ENCODE measurements around the gene HGS. TPM values are rescaled to one million over a fixed set of nuclear protein-coding genes. Genes with fewer than 3 reads are reported as not detected.

Gene HGS
- total RNA-seq, 1 experiment from 2014 or later, result 160 TPM

- TF ChIP-seq CTCF (IDR thresholded peaks at IDR 0.05; ENCODE audit: unreplicated experiment), result no peak
- H3K4me1 Mint-ChIP-seq (ENCODE audit: insufficient read depth, unreplicated experiment), result peaks cover 6% of the 10 kb centered on the region
- intact Hi-C loops (cut with micrococcal nuclease), result no loop called here
- ChIA-PET CTCF (interaction anchor here (0.6 to 1.4 kb wide), 4 partner anchors 8 to 30 kb away, joined by 3 to 6 read pairs (median 4); partner anchors contain the start of genes ARL16 and HGS), POLR2A (interaction anchor here (0.5 to 6.0 kb wide), 8 partner anchors 9 to 290 kb away, joined by 3 to 63 read pairs (median 4); partner anchors contain the start of genes ARL16, HGS, MCRIP1 and MRPL12)
- peak overlapping the region; percentile 84 for H3K4me3 Mint-ChIP-seq (ENCODE audit: unreplicated experiment)
- no peak overlapping the region for H3K27ac Mint-ChIP-seq (ENCODE audit: low read depth, unreplicated experiment)
- BruUV-seq (replicated peaks), result no TSS peak
- no peaks in the 10 kb centered on the region for H3K27me3 Mint-ChIP-seq (ENCODE audit: insufficient read depth, unreplicated experiment)
- no peaks in the 10 kb centered on the region for H3K9me3 Mint-ChIP-seq (ENCODE audit: unreplicated experiment)
- no peak for DNase-seq (ENCODE audit: unreplicated experiment)
- peaks cover 40% of the 10 kb centered on the region for H3K36me3 Mint-ChIP-seq (ENCODE audit: insufficient read depth, unreplicated experiment)
These were observed 30.0 kb downstream of the HGS start for GRCh38 chr17:81713556-81714411.

- intact Hi-C loops (cut with micrococcal nuclease), result no loop called here
- peaks cover 42% of the 10 kb centered on the region for H3K36me3 Mint-ChIP-seq (ENCODE audit: insufficient read depth, unreplicated experiment)
- TF ChIP-seq CTCF (IDR thresholded peaks at IDR 0.05; ENCODE audit: unreplicated experiment), result no peak
- peaks cover 6% of the 10 kb centered on the region for H3K4me1 Mint-ChIP-seq (ENCODE audit: insufficient read depth, unreplicated experiment)
- ChIA-PET CTCF (interaction anchor here (0.6 to 1.2 kb wide), 3 partner anchors 9 to 142 kb away, joined by 3 to 4 read pairs (median 3); partner anchors contain the start of genes ARL16 and HGS), POLR2A (interaction anchor here (0.5 to 5.7 kb wide), 5 partner anchors 9 to 147 kb away, joined by 3 to 63 read pairs (median 4); partner anchors contain the start of genes MCRIP1 and MRPL12)
- no peak for DNase-seq (ENCODE audit: unreplicated experiment)
- H3K9me3 Mint-ChIP-seq (ENCODE audit: unreplicated experiment), result no peaks in the 10 kb centered on the region
- H3K4me3 Mint-ChIP-seq (ENCODE audit: unreplicated experiment), result no peak overlapping the region
- H3K27me3 Mint-ChIP-seq (ENCODE audit: insufficient read depth, unreplicated experiment), result no peaks in the 10 kb centered on the region
- BruUV-seq (replicated peaks), result no TSS peak
- H3K27ac Mint-ChIP-seq (ENCODE audit: low read depth, unreplicated experiment), result no peak overlapping the region
These were observed 30.7 kb downstream of the HGS start for GRCh38 chr17:81714412-81715106.

- BruUV-seq (replicated peaks), result no TSS peak
- no peak overlapping the region for H3K4me3 Mint-ChIP-seq (ENCODE audit: unreplicated experiment)
- ChIA-PET POLR2A (interaction anchor here (0.8 to 5.7 kb wide), 3 partner anchors 8 to 146 kb away, joined by 4 to 63 read pairs (median 49); partner anchors contain the start of gene MRPL12), CTCF (interaction anchor here (0.6 to 1.2 kb wide), 2 partner anchors 8 to 143 kb away, joined by 3 to 4 read pairs; no protein-coding TSS in a partner anchor)
- H3K36me3 Mint-ChIP-seq (ENCODE audit: insufficient read depth, unreplicated experiment), result peaks cover 36% of the 10 kb centered on the region
- no peak for TF ChIP-seq CTCF (IDR thresholded peaks at IDR 0.05; ENCODE audit: unreplicated experiment)
- H3K27me3 Mint-ChIP-seq (ENCODE audit: insufficient read depth, unreplicated experiment), result no peaks in the 10 kb centered on the region
- H3K9me3 Mint-ChIP-seq (ENCODE audit: unreplicated experiment), result no peaks in the 10 kb centered on the region
- peaks cover 6% of the 10 kb centered on the region for H3K4me1 Mint-ChIP-seq (ENCODE audit: insufficient read depth, unreplicated experiment)
- no peak for DNase-seq (ENCODE audit: unreplicated experiment)
- intact Hi-C loops (cut with micrococcal nuclease), result no loop called here
- H3K27ac Mint-ChIP-seq (ENCODE audit: low read depth, unreplicated experiment), result no peak overlapping the region
These were observed 31.5 kb downstream of the HGS start for GRCh38 chr17:81715107-81715871.

All from MCF 10A (cell line).